Tibial nerve (tissue), 4 donors: ENCODE measurements around the gene CCDC112. TPM values are rescaled to one million over a fixed set of nuclear protein-coding genes. Genes with fewer than 3 reads are reported as not detected.
A peak's percentile ranks its signal among the peaks of the same experiment; 100 is the strongest.

ENCODE experiments used
- DNase-seq, 2 donors: peaks; one replicate each; pipeline ENCODE4 v3.0.0-alpha.2; 2019; ENCODE audit warnings: low spot score in 2 of 2
- H3K27ac ChIP-seq, 4 donors: fragments of 200-600 bp; sonication (generic) in 3 of 4; one replicate each; pipeline ENCODE4 v1.5.1; 2017 to 2019; ENCODE audit warnings: mild to moderate bottlenecking in 1 of 4
- H3K27me3 ChIP-seq, 2 donors: fragments of 200-600 bp; sonication (generic) in 1 of 2; one replicate each; pipeline versions ENCODE4 v1.5.1 to v1.6.0; 2017 to 2019
- H3K36me3 ChIP-seq, 3 donors: fragments of 200-600 bp; sonication (generic); one replicate each; pipeline ENCODE4 v1.5.1; 2018 to 2019
- H3K4me1 ChIP-seq, 4 donors: fragments of 200-600 bp; sonication (generic) in 3 of 4; one replicate each; pipeline ENCODE4 v1.5.1; 2017 to 2019
- H3K4me3 ChIP-seq, 4 donors: fragments of 200-600 bp; sonication (generic) in 3 of 4; one replicate each; pipeline ENCODE4 v1.5.1; 2017 to 2019; ENCODE audit warnings: mild to moderate bottlenecking in 1 of 4, moderate library complexity in 1 of 4
- H3K9me3 ChIP-seq, 4 donors: fragments of 200-600 bp; sonication (generic) in 3 of 4; one replicate each; pipeline ENCODE4 v1.5.1; 2017 to 2019
- CTCF ChIP-seq, 5 experiments: fragments of 200-600 bp in 3 of 5; fragments of 450-650 bp in 2 of 5; sonication (generic) in 3 of 5; IDR thresholded peaks; one replicate each; pipeline ENCODE4 v1.5.1; 2016 to 2019; ENCODE audit warnings: antibody characterized with exemption in 5 of 5, mild to moderate bottlenecking in 3 of 5, moderate library complexity in 2 of 5
- EP300 ChIP-seq, 2 donors: sonication (generic); formaldehyde crosslinking; IDR thresholded peaks; one replicate each; pipeline ENCODE4 v1.6.1; 2017; ENCODE audit warnings: antibody characterized with exemption in 2 of 2, mild to moderate bottlenecking in 1 of 2
- POLR2A ChIP-seq, 2 donors: fragments of 450-650 bp; IDR thresholded peaks; one replicate each; pipeline ENCODE4 v1.6.1; 2017; ENCODE audit warnings: antibody characterized with exemption in 2 of 2, mild to moderate bottlenecking in 2 of 2, moderate library complexity in 2 of 2
- WGBS, 2 donors: methylation state at CpG; one replicate each; pipeline ENCODE4 v1.1.5; 2018; 5-methylcytosine and 5-hydroxymethylcytosine counted together
- total RNA-seq, 4 donors: library from RNA; depleted of rRNA; stranded (reverse); fragments of >200 nt; gene quantifications; one replicate each; pipeline ENCODE4 v1.1.0, GENCODE V29; 2016

The CCDC112 gene
- total RNA-seq, 4 donors from 2014 or later: 5.7 to 15.0 (median 13.8) TPM

- no peaks in the 10 kb centered on the region for H3K36me3 ChIP-seq
- DNase-seq: no peak
- H3K27ac ChIP-seq: no peak overlapping the region
- H3K4me3 ChIP-seq: no peak overlapping the region
- H3K27me3 ChIP-seq: peaks cover 0 to 8% of the 10 kb centered on the region in 2 donors
- H3K4me1 ChIP-seq: no peaks in the 10 kb centered on the region
- H3K9me3 ChIP-seq: no peaks in the 10 kb centered on the region
- TF ChIP-seq POLR2A (IDR thresholded peaks at IDR 0.05) (no peak), CTCF (IDR thresholded peaks at IDR 0.05) (no peak), EP300 (IDR thresholded peaks at IDR 0.05) (no peak)
These were observed 12.4 kb upstream of the CCDC112 start for GRCh38 chr5:115308815-115309214.

GRCh38 chr5:115306011-115306536, 9.6 kb upstream of the CCDC112 start:
- DNase-seq: no peak
- Histone ChIP-seq H3K36me3 (no peaks in the 10 kb centered on the region), H3K4me3 (no peak overlapping the region), H3K27ac (no peak overlapping the region), H3K9me3 (no peaks in the 10 kb centered on the region), H3K27me3 (peaks cover 0 to 8% of the 10 kb centered on the region in 2 donors), H3K4me1 (no peaks in the 10 kb centered on the region)
- WGBS, 2 donors: 89 to 94% methylated on average over 1 of the region's 1 CpG
- TF ChIP-seq EP300 (IDR thresholded peaks at IDR 0.05) (no peak), CTCF (IDR thresholded peaks at IDR 0.05) (no peak), POLR2A (IDR thresholded peaks at IDR 0.05) (no peak)

GRCh38 chr5:115304496-115304895, 8.0 kb upstream of the CCDC112 start:
- TF ChIP-seq CTCF (IDR thresholded peaks at IDR 0.05) (no peak), EP300 (IDR thresholded peaks at IDR 0.05) (no peak), POLR2A (IDR thresholded peaks at IDR 0.05) (no peak)
- no peak overlapping the region for H3K27ac ChIP-seq
- DNase-seq: no peak
- no peaks in the 10 kb centered on the region for H3K9me3 ChIP-seq
- no peak overlapping the region for H3K4me3 ChIP-seq
- no peaks in the 10 kb centered on the region for H3K36me3 ChIP-seq
- no peaks in the 10 kb centered on the region for H3K4me1 ChIP-seq
- peaks cover 0 to 8% of the 10 kb centered on the region in 2 donors for H3K27me3 ChIP-seq
- WGBS, 2 donors: 94 to 98% methylated on average over 1 of the region's 1 CpG

GRCh38 chr5:115298811-115299210, 2.4 kb upstream of the CCDC112 start:
- H3K4me1 ChIP-seq: peaks cover 0 to 14% (median 5%) of the 10 kb centered on the region in 4 donors
- no peak for TF ChIP-seq POLR2A (IDR thresholded peaks at IDR 0.05)
- no peak overlapping the region for H3K4me3 ChIP-seq
- WGBS, 2 donors: 56% methylated on average over 1 of the region's 1 CpG
- H3K27ac ChIP-seq: no peak overlapping the region
- DNase-seq: no peak
- H3K36me3 ChIP-seq: no peaks in the 10 kb centered on the region
- no peaks in the 10 kb centered on the region for H3K27me3 ChIP-seq
- H3K9me3 ChIP-seq: no peaks in the 10 kb centered on the region

- WGBS, 2 donors: 60 to 65% methylated on average over 5 of the region's 5 CpGs
- DNase-seq: no peak
- Histone ChIP-seq H3K36me3 (peaks cover 0 to 4% (median 0%) of the 10 kb centered on the region in 3 donors), H3K9me3 (peaks cover 0 to 8% (median 0%) of the 10 kb centered on the region in 4 donors), H3K4me1 (peaks cover 0 to 14% (median 5%) of the 10 kb centered on the region in 4 donors), H3K27me3 (no peaks in the 10 kb centered on the region), H3K27ac (no peak overlapping the region), H3K4me3 (peak overlapping the region in 3 of 4 donors; percentile 78 to 96 (median 80))
- TF ChIP-seq POLR2A (IDR thresholded peaks at IDR 0.05) (no peak), EP300 (IDR thresholded peaks at IDR 0.05) (no peak), CTCF (IDR thresholded peaks at IDR 0.05) (no peak)
These were observed 577 bp upstream of the CCDC112 start for GRCh38 chr5:115297031-115297430.

- no peak for TF ChIP-seq CTCF (IDR thresholded peaks at IDR 0.05)
- TF ChIP-seq EP300 (IDR thresholded peaks at IDR 0.05): no peak
- TF ChIP-seq POLR2A (IDR thresholded peaks at IDR 0.05): no peak
- 17 to 20% methylated on average over 11 of the region's 11 CpGs for WGBS, 2 donors
- no peaks in the 10 kb centered on the region for H3K27me3 ChIP-seq
- no peak for DNase-seq
- peaks cover 0 to 14% (median 5%) of the 10 kb centered on the region in 4 donors for H3K4me1 ChIP-seq
- peaks cover 0 to 13% (median 0%) of the 10 kb centered on the region in 4 donors for H3K9me3 ChIP-seq
- peaks cover 0 to 4% (median 0%) of the 10 kb centered on the region in 3 donors for H3K36me3 ChIP-seq
- peak overlapping the region; percentile 68 to 96 (median 79) for H3K4me3 ChIP-seq
- H3K27ac ChIP-seq: peak overlapping the region in 3 of 4 donors; percentile 14 to 83 (median 76)
These were observed 704 bp downstream of the CCDC112 start for GRCh38 chr5:115295777-115296123.
